GM19463 (cell line): Measurements from ENCODE around the gene BZW2.
"Not testable (repeated sequence)": the region's sequence is repeated elsewhere in the genome, so short reads cannot be mapped to it uniquely, and the experiment has no call there.

ENCODE experiments used
- ATAC-seq: cut with Tn5 transposase; IDR thresholded peaks from one replicate; pipeline ENCODE4 v1.9.1; 2021; ENCODE audit warnings: mild to moderate bottlenecking, moderate library complexity; ENCODE audit not compliant: unreplicated experiment

The BZW2 gene

DNA sequence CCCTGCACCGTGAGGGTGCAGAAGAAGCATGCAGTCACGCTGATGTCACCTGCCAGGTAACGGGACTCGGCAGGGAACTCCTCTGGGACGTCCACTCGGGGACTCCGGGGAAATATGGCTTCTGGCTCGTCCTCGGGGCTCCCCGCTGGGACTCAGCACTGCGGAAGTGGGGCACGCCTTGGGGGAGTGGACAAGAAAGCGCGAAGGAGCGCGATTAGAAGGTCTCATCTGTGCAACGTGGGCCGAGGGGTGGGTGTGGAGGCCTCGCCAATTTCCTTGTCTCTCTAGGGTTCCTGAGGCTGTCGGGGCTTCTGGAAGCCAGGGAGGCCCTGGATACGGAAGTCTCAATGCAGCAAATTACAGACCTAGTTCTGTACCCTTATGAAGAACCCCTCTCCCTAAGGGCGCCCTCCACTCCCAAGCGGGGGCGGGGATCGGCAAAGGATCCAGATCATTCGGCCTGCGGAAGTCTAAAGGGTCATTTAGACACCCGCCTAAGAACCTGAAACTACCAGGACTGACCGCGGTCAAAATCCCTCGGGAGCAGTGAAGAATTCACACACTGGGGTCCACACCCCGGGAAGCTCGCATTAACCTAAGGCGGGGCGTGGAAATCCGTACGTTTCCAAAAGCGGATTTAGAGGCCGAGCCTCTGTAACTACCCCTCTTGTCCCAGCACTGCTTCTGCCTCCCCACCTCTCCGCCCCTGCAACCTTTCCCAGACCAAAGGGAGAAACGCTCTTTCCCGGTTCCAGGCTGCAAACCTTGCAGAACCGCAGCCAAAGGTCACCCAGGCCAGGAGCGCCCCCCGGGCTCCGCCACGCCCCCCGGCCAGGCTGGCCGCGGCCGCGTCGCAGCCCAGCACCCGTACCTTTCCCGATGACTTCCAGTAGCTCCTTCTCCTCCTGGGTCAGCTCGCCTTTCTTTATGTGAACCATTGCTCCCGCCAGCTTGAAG is 1.1 kb upstream of the BZW2 start:
- no peak for ATAC-seq

GRCh38 chr7:16646472-16647072 is 591 bp downstream of the BZW2 start:
- no peak for ATAC-seq

DNA sequence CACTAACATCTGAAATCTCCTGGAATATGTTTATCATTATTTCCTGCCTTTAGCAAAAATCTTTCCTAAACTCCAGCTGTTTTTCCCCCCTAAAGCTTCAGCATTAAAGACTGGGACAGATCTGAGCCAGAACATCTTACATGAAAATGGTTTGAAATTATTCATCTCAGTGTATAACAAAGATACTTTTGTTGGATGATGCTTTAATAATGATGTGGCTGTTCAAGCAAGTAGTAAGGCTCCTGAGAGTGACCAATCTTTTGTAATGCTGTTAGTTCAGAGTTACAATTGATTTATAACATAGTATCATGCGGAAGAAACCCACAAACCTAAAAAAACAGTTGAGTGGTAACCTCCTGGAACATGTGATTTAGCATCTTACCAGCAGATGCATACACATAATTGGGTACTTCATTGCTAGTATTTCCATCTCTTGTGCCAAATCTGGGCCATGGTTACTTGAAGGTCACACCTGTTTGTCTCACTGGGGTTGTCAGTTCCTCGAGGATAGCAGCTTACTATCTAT is 1.5 kb downstream of the BZW2 start:
- no peak for ATAC-seq

DNA sequence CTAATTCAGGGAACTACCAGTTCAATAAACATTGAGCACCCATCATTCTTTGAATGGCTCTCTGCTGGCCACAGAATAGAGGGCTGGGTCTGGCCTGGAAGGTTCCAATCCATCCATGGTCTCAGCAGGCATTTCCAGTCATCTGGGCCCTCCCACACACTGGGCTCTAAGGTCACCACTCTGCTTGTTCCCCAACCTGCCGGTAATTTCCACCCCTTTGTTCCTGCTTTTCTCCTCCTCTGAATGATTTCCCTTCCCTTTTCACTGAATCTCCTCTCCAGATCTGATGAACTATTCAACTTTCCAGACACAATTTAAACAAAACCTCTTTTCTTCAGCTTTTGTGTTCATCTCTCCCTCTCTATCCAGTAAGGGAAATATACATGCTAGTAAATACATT is 2.6 kb downstream of the BZW2 start:
- ATAC-seq: no peak

- ATAC-seq: no peak
Observed at GRCh38 chr7:16649196-16649595, 3.2 kb downstream of the BZW2 start.

DNA sequence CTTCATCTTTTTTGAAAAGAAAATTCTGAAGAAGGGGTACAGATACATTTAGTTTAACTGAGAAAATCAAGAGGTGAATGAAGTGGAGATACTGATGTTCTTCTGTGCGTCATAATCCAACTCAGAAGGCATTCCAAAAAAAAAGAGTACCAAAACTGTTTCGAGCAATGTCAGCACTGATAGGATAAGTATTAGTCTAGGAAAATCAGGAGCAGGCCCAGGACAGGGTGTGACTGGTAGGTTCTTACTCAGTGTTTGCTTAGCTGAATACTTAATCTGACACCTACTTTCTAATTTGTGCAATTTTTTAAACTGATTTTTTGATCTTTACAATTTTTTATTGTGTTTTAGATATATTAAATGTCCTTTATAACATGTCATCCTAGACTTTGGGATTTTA is 4.3 kb downstream of the BZW2 start:
- ATAC-seq: no peak

DNA sequence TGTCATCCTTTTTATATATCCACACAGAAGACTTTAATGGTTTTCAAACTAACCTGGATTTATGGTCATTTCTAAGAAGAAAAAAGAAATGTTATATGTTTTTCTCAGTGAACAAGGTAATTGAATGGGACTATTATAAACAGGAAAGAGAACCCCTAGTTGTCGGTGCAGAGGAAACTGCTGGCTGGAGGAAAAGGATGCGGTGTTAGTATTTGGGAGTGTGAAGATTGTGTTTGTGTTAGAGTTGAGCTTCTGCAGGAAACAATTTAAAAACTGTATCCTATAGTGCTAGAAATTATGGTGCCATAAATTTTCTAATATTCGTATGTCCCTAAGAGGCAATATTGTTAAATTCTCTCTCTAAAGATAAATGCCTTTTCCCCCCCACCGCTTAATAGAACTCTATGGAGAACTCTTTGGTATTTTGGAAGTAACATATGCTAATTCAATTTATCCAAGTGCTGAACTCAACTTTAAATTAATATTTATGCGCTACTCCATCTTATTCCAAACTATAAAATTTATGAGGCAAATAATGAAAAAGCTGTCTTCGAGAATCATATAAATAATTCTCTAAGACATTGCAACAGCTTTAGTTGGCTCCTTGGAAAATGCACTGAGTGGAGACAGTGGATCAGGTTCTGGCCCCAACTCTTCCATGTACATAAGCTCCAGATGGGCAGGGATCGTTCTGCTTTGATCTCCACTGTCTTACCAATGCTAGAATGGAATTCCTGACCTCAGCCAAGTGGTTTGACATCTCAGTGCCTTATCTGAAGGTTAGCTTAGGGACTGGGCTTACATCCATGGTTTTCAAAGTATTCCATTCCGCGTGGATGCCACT is 5.6 kb downstream of the BZW2 start:
- no peak for ATAC-seq

GRCh38 chr7:16652240-16652583 is 6.2 kb downstream of the BZW2 start:
- no peak for ATAC-seq

- no peak for ATAC-seq
Observed at GRCh38 chr7:16652888-16653287, 6.9 kb downstream of the BZW2 start.

- no peak for ATAC-seq
Observed at GRCh38 chr7:16655394-16655793, 9.4 kb downstream of the BZW2 start.

GRCh38 chr7:16656141-16656540 is 10.2 kb downstream of the BZW2 start:
- no peak for ATAC-seq

DNA sequence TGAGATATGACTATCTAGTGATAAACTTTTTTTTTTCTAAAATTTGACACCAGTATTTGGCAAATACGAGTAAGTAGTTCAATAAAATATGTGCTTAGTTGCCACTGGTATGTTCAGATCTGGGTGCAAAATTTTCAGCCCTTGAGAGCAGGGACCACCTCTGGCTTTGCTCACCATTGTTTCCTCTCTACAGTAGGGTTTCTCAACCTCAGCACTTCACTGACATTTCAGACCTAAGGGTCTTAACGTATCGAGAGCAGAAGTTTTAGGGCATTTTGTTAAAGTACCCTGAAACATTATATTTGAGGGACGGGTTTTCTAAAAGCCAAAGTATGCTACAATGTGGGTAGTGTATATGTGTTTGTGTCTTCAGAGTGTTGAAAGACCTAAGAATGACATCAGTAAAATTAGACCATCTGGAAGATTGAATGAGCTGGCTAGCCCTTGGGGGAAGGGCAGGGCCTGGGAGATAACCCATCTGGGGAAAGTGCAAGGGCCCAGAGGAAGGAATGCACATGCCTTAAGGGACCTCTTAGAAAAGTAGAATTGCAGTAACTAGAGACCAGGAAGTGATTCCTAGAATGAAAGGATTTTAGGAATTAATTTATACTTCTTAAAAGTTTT is 11.8 kb downstream of the BZW2 start:
- no peak for ATAC-seq

DNA sequence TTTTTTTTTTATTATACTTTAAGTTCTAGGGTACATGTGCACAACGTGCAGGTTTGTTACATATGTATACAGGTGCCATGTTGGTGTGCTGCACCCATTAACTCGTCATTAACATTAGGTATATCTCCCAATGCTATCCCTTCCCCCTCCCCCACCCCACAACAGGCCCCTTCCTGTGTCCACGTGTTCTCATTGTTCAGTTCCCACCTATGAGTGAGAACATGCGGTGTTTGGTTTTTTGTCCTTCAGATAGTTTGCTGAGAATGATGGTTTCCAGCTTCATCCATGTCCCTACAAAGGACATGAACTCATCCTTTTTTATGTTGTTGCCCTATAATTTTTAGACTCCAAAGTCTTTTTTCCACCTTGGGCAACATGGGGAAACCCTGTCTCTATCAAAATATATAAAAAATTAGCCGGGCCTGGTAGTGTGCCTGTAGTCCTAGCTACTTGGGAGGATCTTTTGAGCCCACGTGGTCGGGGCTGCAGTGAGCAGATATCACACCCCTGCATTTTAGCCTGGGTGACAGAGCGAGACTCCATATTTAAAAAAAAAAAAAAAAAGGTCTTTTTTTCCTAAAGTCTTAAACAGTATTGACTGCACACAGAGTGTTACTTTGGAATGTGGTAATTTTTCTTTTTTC is 14.0 kb downstream of the BZW2 start:
- not testable (repeated sequence) for ATAC-seq

DNA sequence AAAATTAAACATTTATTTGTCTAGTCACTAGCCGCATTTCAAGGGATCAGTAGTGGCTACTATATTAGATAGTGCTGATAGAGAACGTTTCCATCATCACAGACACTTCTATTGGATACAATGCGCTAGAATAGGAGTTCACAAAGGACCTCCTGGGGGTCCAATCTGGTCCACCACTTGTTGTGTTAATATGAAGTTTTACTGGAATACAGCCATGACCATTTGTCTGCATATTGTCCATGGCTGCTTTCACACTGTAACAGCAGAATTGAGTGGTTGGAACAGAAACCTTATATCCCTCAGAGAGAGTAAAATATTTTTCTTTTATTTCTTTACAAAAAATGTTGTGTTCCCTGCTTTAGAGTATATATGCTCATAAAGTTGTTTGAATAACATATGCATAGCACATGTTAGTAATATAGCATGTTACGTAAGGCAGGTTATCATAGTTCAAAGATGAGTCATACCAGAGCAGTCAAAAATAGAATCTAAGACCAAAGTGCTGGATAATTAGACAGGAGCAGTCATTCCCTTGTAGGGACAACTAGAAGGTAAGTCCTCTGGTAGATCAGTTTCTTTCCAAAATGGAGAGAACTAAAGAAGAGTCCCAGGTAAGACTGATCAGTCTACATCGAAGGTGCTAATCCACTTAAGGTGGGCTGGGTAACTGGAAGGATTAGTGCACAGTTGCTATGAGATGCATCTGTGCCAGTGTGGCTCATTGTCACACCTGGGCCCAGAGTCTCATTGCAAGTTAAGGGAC is 14.9 kb downstream of the BZW2 start:
- no peak for ATAC-seq

DNA sequence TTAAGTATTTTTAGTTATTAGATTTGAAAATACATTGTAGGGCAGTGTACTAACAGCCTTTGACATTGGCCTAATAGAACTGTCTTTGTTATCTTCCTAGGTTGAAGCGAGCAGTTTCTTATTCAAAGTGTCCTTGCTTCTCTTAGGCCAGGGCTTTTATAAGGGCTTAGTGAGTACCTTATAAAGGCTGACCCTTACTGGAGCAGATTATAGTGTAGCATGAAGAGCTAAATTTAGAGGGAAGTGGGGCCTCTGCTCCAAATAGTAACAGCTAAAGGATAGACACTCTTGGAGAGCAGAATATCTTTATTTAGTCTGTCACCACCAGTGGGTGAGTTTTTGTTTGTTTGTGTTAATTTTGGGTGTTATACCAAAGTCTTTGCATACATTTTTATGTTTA is 15.9 kb downstream of the BZW2 start:
- ATAC-seq: no peak

DNA sequence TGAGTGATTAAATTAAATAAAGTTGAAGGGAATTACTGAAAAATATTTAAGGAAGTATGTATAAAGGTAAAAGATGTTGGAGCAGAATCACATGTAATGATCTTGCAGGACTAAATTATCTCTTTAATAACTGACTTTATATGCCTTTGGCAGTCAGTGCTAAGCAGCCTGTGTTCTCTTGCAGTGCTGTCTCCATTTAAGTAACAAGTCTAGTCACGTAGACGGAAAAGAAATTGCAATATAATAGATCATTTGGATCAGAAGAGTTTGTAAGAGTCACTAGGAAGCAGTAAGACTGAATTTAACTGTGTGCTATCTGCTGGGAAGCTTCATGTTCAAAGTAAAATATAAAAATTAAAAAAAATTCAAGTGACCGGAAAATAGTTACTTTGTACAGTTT is 21.4 kb downstream of the BZW2 start:
- ATAC-seq: no peak

DNA sequence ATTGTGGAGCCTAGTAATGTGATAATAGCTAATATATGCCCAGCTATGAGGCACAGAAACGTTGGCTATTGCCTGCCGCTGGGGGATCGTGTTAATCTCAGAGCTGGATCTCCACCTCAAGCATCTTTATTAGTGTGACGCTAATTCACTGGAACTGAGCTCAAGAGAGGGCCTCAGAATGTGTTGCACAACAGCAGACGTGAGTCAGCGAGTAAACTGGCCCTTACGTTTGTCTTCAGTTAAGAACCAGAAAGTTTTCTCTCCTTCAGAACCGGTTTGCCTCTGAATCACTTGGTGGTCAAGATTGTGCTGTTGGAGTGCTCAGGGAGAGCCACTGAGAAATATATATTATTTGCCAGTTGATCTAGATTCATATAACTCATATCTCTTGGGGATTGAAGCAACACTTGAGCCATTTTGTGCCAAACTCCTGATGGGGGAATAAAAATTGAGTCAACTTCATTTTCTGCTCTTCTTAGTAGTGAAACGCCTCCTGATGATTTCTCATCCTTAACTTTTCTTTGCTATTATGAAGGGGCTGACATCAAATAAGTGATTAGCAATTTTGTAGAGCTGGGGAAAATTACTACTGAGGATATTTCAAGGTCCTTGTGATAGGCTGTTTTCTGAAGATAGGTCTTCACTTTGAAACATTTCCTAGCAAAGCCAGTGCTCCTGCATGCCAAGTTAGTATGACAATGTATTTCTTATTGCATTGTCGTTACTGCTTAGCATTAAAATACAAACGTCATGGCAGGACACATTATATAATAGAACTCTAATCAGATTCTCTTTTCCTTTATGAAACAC is 22.3 kb downstream of the BZW2 start:
- ATAC-seq: no peak

DNA sequence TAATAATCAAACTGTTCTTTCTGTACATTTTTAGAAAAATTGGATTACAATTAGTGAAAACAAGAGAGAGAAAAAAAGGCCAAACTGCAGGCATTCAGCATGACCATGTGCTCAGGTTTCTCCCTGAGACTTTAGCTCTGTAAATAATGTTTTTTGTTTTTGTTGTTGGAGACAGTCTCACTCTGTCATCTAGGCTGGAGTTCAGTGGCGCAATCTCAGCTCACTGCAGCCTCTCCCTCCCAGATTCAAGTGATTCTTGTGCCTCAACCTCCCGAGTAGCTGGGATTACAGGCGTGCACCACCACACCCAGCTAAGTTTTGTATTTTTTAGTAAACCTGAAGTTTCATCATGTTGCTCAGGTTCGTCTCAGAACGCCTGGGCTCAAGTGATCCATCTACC is 23.0 kb downstream of the BZW2 start:
- no peak for ATAC-seq

GRCh38 chr7:16669581-16669980 is 23.6 kb downstream of the BZW2 start:
- no peak for ATAC-seq
